Prostate gland (tissue), 2 donors: Measurements from ENCODE around the gene TTC23.

ENCODE experiments used
- POLR2A ChIP-seq: fragments of 450-650 bp; IDR thresholded peaks from one replicate; pipeline ENCODE4 v1.6.1; 2016; ENCODE audit warnings: antibody characterized with exemption, mild to moderate bottlenecking
- POLR2AphosphoS5 ChIP-seq: sonication (generic); formaldehyde crosslinking; IDR thresholded peaks from one replicate; pipeline ENCODE4 v1.6.1; 2017; ENCODE audit warnings: antibody characterized with exemption
- TF ChIP-seq, protein P1 (sequence below), 4 experiments: fragments of 200-600 bp in 2 of 4; fragments of 450-650 bp in 2 of 4; sonication (generic) in 2 of 4; IDR thresholded peaks; 1 replicate in 3 of 4; 2 replicates in 1 of 4; pipeline ENCODE4 v1.5.1; 2016 to 2019; ENCODE audit warnings: antibody characterized with exemption in 4 of 4, mild to moderate bottlenecking in 2 of 4, moderate library complexity in 2 of 4

DNA sequence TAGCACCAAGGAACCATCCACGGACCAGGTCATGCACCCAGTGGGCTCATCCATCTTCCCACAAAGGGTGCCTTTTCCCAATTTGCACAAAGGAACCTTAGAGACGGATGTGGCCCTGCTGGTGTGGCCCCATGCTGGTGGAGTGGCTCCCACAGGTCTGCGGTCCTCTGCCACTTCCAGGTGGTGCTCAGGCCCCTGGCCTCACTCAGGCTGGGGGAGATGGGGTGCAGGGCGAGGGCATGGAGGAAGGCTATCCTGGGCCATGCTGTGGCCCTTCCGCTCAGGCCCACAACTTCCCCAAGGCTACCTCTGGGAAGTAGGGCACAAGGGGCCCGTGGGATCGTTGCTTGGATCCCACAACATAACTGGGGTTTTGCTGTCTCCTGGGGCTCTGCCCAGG is 149.7 kb downstream of the TTC23 start:
- TF ChIP-seq, protein P1, sequence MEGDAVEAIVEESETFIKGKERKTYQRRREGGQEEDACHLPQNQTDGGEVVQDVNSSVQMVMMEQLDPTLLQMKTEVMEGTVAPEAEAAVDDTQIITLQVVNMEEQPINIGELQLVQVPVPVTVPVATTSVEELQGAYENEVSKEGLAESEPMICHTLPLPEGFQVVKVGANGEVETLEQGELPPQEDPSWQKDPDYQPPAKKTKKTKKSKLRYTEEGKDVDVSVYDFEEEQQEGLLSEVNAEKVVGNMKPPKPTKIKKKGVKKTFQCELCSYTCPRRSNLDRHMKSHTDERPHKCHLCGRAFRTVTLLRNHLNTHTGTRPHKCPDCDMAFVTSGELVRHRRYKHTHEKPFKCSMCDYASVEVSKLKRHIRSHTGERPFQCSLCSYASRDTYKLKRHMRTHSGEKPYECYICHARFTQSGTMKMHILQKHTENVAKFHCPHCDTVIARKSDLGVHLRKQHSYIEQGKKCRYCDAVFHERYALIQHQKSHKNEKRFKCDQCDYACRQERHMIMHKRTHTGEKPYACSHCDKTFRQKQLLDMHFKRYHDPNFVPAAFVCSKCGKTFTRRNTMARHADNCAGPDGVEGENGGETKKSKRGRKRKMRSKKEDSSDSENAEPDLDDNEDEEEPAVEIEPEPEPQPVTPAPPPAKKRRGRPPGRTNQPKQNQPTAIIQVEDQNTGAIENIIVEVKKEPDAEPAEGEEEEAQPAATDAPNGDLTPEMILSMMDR (IDR thresholded peaks at IDR 0.05) = no peak
- TF ChIP-seq POLR2A (no peak), POLR2AphosphoS5 (no peak)
